SK-N-MC (cell line): ENCODE measurements around the gene HMCN1.

Experiments
- EZH2 ChIP-seq: fragments of 200-600 bp; sonication (generic); IDR thresholded peaks from one replicate; pipeline ENCODE4 v1.6.1; 2017; ENCODE audit warnings: antibody characterized with exemption
- POLR2AphosphoS5 ChIP-seq: IDR thresholded peaks from 2 replicates; pipeline ENCODE4 v1.6.1; 2012; ENCODE audit warnings: mild to moderate bottlenecking, low read depth, low read length, borderline replicate concordance

DNA sequence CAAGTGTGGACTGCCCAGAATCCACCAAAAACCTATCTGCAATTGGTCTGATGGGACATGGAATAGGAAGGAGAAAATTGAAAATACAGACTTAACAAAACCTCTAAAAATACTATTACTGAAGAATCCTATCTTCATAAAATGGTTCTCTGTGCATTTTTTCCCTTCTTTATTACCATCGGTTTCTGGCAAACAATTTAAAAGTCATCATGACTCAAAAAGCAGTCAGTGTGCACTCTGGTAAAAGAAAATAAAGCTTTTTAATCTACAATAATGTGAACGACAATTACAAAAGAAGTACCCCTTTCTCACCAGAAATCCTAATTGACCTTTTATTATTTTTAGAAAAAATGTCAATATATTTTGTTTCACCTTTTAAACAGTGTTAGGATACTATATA is 454.5 kb downstream of the HMCN1 start:
- TF ChIP-seq POLR2AphosphoS5 (no peak), EZH2 (no peak)
